Peyer's patch (tissue), 4 donors: ENCODE results near the gene DGKI.

Experiments used
- POLR2A ChIP-seq, 2 donors: fragments of 450-650 bp; IDR thresholded peaks; one replicate each; pipeline ENCODE4 v1.5.1; 2017; ENCODE audit warnings: antibody characterized with exemption in 2 of 2, mild to moderate bottlenecking in 2 of 2, moderate library complexity in 2 of 2
- TF ChIP-seq, protein P1 (sequence below), 6 experiments: fragments of 450-650 bp in 4 of 6; fragments of 200-600 bp in 2 of 6; sonication (generic) in 1 of 6; IDR thresholded peaks; one replicate each; pipeline ENCODE4 v1.5.1; 2017 to 2019; ENCODE audit warnings: antibody characterized with exemption in 6 of 6, mild to moderate bottlenecking in 3 of 6, moderate library complexity in 1 of 6

GRCh38 chr7:137684776-137685175 is 162.0 kb downstream of the DGKI start:
- TF ChIP-seq, protein P1, sequence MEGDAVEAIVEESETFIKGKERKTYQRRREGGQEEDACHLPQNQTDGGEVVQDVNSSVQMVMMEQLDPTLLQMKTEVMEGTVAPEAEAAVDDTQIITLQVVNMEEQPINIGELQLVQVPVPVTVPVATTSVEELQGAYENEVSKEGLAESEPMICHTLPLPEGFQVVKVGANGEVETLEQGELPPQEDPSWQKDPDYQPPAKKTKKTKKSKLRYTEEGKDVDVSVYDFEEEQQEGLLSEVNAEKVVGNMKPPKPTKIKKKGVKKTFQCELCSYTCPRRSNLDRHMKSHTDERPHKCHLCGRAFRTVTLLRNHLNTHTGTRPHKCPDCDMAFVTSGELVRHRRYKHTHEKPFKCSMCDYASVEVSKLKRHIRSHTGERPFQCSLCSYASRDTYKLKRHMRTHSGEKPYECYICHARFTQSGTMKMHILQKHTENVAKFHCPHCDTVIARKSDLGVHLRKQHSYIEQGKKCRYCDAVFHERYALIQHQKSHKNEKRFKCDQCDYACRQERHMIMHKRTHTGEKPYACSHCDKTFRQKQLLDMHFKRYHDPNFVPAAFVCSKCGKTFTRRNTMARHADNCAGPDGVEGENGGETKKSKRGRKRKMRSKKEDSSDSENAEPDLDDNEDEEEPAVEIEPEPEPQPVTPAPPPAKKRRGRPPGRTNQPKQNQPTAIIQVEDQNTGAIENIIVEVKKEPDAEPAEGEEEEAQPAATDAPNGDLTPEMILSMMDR (IDR thresholded peaks at IDR 0.05): no peak
- no peak for TF ChIP-seq POLR2A (IDR thresholded peaks at IDR 0.05)
